ENCODE measurements around the gene NAV2. TPM values are rescaled to one million over a fixed set of nuclear protein-coding genes. Genes with fewer than 3 reads are reported as not detected.

The NAV2 gene
- polyA plus RNA-seq, 3 donors from 2014 or later, result 0.66 TPM; not detected in 2

- peaks cover 2 to 10% (median 8%) of the 10 kb centered on the region in 3 donors for H3K27me3 Mint-ChIP-seq (ENCODE audit: low read depth in 3 of 3)
- no peak overlapping the region for H3K27ac Mint-ChIP-seq
- no peaks in the 10 kb centered on the region for H3K36me3 Mint-ChIP-seq
- no peak for DNase-seq
- H3K4me3 Mint-ChIP-seq, result no peak overlapping the region
- H3K4me1 Mint-ChIP-seq, result peaks cover 3 to 30% of the 10 kb centered on the region in 2 donors
- H3K9me3 Mint-ChIP-seq, result no peaks in the 10 kb centered on the region
These were observed 35.1 kb upstream of the NAV2 start for GRCh38 chr11:19677381-19678080.

GRCh38 chr11:19679952-19680828 lies 32.4 kb upstream of the NAV2 start:
- peaks cover 2 to 22% of the 10 kb centered on the region in 2 donors for H3K4me1 Mint-ChIP-seq
- H3K27me3 Mint-ChIP-seq (ENCODE audit: low read depth in 3 of 3), result peaks cover 1 to 14% (median 9%) of the 10 kb centered on the region in 3 donors
- no peak overlapping the region for H3K4me3 Mint-ChIP-seq
- H3K9me3 Mint-ChIP-seq, result no peaks in the 10 kb centered on the region
- no peaks in the 10 kb centered on the region for H3K36me3 Mint-ChIP-seq
- no peak for DNase-seq
- no peak overlapping the region for H3K27ac Mint-ChIP-seq

GRCh38 chr11:19680829-19681368 lies 31.7 kb upstream of the NAV2 start:
- Mint-ChIP-seq H3K27me3 (ENCODE audit: low read depth in 3 of 3) (peaks cover 1 to 15% (median 9%) of the 10 kb centered on the region in 3 donors), H3K4me1 (peaks cover 2 to 15% of the 10 kb centered on the region in 2 donors), H3K9me3 (no peaks in the 10 kb centered on the region), H3K36me3 (no peaks in the 10 kb centered on the region), H3K27ac (no peak overlapping the region), H3K4me3 (no peak overlapping the region)
- DNase-seq, result no peak

GRCh38 chr11:19683141-19683805 lies 29.4 kb upstream of the NAV2 start:
- DNase-seq, result no peak
- no peak overlapping the region for H3K4me3 Mint-ChIP-seq
- no peak overlapping the region for H3K27ac Mint-ChIP-seq
- H3K27me3 Mint-ChIP-seq (ENCODE audit: low read depth in 3 of 3), result peaks cover 4 to 24% (median 4%) of the 10 kb centered on the region in 3 donors
- H3K4me1 Mint-ChIP-seq, result no peaks in the 10 kb centered on the region
- no peaks in the 10 kb centered on the region for H3K9me3 Mint-ChIP-seq
- no peaks in the 10 kb centered on the region for H3K36me3 Mint-ChIP-seq

GRCh38 chr11:19683862-19684491 lies 28.7 kb upstream of the NAV2 start:
- no peaks in the 10 kb centered on the region for H3K4me1 Mint-ChIP-seq
- H3K4me3 Mint-ChIP-seq, result no peak overlapping the region
- H3K27me3 Mint-ChIP-seq (ENCODE audit: low read depth in 3 of 3), result peaks cover 0 to 23% (median 4%) of the 10 kb centered on the region in 3 donors
- H3K9me3 Mint-ChIP-seq, result no peaks in the 10 kb centered on the region
- H3K27ac Mint-ChIP-seq, result no peak overlapping the region
- DNase-seq, result no peak
- no peaks in the 10 kb centered on the region for H3K36me3 Mint-ChIP-seq

- H3K27me3 Mint-ChIP-seq (ENCODE audit: low read depth in 3 of 3), result peaks cover 0 to 23% (median 2%) of the 10 kb centered on the region in 3 donors
- no peak overlapping the region for H3K4me3 Mint-ChIP-seq
- H3K4me1 Mint-ChIP-seq, result no peaks in the 10 kb centered on the region
- no peak for DNase-seq
- H3K27ac Mint-ChIP-seq, result no peak overlapping the region
- H3K9me3 Mint-ChIP-seq, result no peaks in the 10 kb centered on the region
- H3K36me3 Mint-ChIP-seq, result no peaks in the 10 kb centered on the region
These were observed 26.4 kb upstream of the NAV2 start for GRCh38 chr11:19686234-19686633.

- Mint-ChIP-seq H3K4me3 (no peak overlapping the region), H3K27ac (no peak overlapping the region), H3K27me3 (ENCODE audit: low read depth in 3 of 3) (peaks cover 0 to 23% (median 2%) of the 10 kb centered on the region in 3 donors), H3K4me1 (no peaks in the 10 kb centered on the region), H3K36me3 (no peaks in the 10 kb centered on the region), H3K9me3 (no peaks in the 10 kb centered on the region)
- DNase-seq, result no peak
These were observed 25.2 kb upstream of the NAV2 start for GRCh38 chr11:19687392-19687791.

GRCh38 chr11:19689281-19690000 lies 23.2 kb upstream of the NAV2 start:
- Mint-ChIP-seq H3K4me3 (no peak overlapping the region), H3K27me3 (ENCODE audit: low read depth in 3 of 3) (peaks cover 0 to 18% (median 4%) of the 10 kb centered on the region in 3 donors)

GRCh38 chr11:19690885-19691284 lies 21.8 kb upstream of the NAV2 start:
- H3K36me3 Mint-ChIP-seq, result no peaks in the 10 kb centered on the region
- H3K27ac Mint-ChIP-seq, result no peak overlapping the region
- DNase-seq, result no peak
- H3K27me3 Mint-ChIP-seq (ENCODE audit: low read depth in 3 of 3), result peaks cover 0 to 16% (median 4%) of the 10 kb centered on the region in 3 donors
- H3K4me1 Mint-ChIP-seq, result no peaks in the 10 kb centered on the region
- H3K4me3 Mint-ChIP-seq, result no peak overlapping the region
- H3K9me3 Mint-ChIP-seq, result no peaks in the 10 kb centered on the region

More at GRCh38 chr11:19689281-19690000, 23.2 kb upstream of the NAV2 start:
- Mint-ChIP-seq H3K4me1 (no peaks in the 10 kb centered on the region), H3K9me3 (no peaks in the 10 kb centered on the region), H3K36me3 (no peaks in the 10 kb centered on the region), H3K27ac (no peak overlapping the region)
- no peak for DNase-seq

- Mint-ChIP-seq H3K4me1 (no peaks in the 10 kb centered on the region), H3K4me3 (no peak overlapping the region)
- DNase-seq, result no peak
These were observed 20.7 kb upstream of the NAV2 start for GRCh38 chr11:19691815-19692500.

GRCh38 chr11:19693146-19693545 lies 19.5 kb upstream of the NAV2 start:
- H3K9me3 Mint-ChIP-seq, result no peaks in the 10 kb centered on the region
- DNase-seq, result no peak
- no peaks in the 10 kb centered on the region for H3K4me1 Mint-ChIP-seq
- H3K36me3 Mint-ChIP-seq, result no peaks in the 10 kb centered on the region
- peaks cover 0 to 7% (median 2%) of the 10 kb centered on the region in 3 donors for H3K27me3 Mint-ChIP-seq (ENCODE audit: low read depth in 3 of 3)
- no peak overlapping the region for H3K27ac Mint-ChIP-seq
- H3K4me3 Mint-ChIP-seq, result no peak overlapping the region

More at GRCh38 chr11:19691815-19692500, 20.7 kb upstream of the NAV2 start:
- no peaks in the 10 kb centered on the region for H3K36me3 Mint-ChIP-seq
- no peaks in the 10 kb centered on the region for H3K9me3 Mint-ChIP-seq
- peaks cover 0 to 11% (median 4%) of the 10 kb centered on the region in 3 donors for H3K27me3 Mint-ChIP-seq (ENCODE audit: low read depth in 3 of 3)
- H3K27ac Mint-ChIP-seq, result no peak overlapping the region

- no peaks in the 10 kb centered on the region for H3K4me1 Mint-ChIP-seq
These were observed 17.8 kb upstream of the NAV2 start for GRCh38 chr11:19694796-19695345.

More at GRCh38 chr11:19694796-19695345, 17.8 kb upstream of the NAV2 start:
- peaks cover 0 to 2% (median 0%) of the 10 kb centered on the region in 3 donors for H3K27me3 Mint-ChIP-seq (ENCODE audit: low read depth in 3 of 3)
- H3K4me3 Mint-ChIP-seq, result no peak overlapping the region
- H3K36me3 Mint-ChIP-seq, result no peaks in the 10 kb centered on the region
- no peaks in the 10 kb centered on the region for H3K9me3 Mint-ChIP-seq
- no peak overlapping the region for H3K27ac Mint-ChIP-seq
- DNase-seq, result no peak
